ENCODE data around the gene STX18. TPM values are rescaled to one million over a fixed set of nuclear protein-coding genes. Genes with fewer than 3 reads are reported as not detected.

Gene STX18
- total and polyA plus RNA-seq, 2 of the 13 experiments (the other 11 are each of a cell fraction or from before 2014, with no cell fraction given) = 23.9 to 37.1 TPM

- TF ChIP-seq ZBTB44 (CRISPR knock-in tag; IDR thresholded peaks at IDR 0.05) (no peak), ARNT (IDR thresholded peaks at IDR 0.05) (no peak), GTF3A (CRISPR knock-in tag; conservative IDR thresholded peaks at IDR 0.05) (no peak), ZNF138 (CRISPR knock-in tag; IDR thresholded peaks at IDR 0.05; ENCODE audit: low read depth) (no peak), TEAD2 (CRISPR knock-in tag; IDR thresholded peaks at IDR 0.05) (no peak), PRDM15 (CRISPR knock-in tag; IDR thresholded peaks at IDR 0.05) (no peak), ATF3 (CRISPR knock-in tag; IDR thresholded peaks at IDR 0.05) (no peak), ZNF607 (CRISPR knock-in tag; IDR thresholded peaks at IDR 0.05; ENCODE audit: borderline replicate concordance) (no peak), ZNF512 (CRISPR knock-in tag; IDR thresholded peaks at IDR 0.05) (no peak), ZSCAN30 (CRISPR knock-in tag; IDR thresholded peaks at IDR 0.05) (no peak), E2F1 (CRISPR knock-in tag; IDR thresholded peaks at IDR 0.05) (no peak), ZNF160 (CRISPR knock-in tag; IDR thresholded peaks at IDR 0.05) (no peak), ZNF446 (CRISPR knock-in tag; IDR thresholded peaks at IDR 0.05) (no peak), ZNF784 (CRISPR knock-in tag; IDR thresholded peaks at IDR 0.05; ENCODE audit: borderline replicate concordance) (no peak), TERF1 (CRISPR knock-in tag; IDR thresholded peaks at IDR 0.05) (no peak), TBX3 (IDR thresholded peaks at IDR 0.05; ENCODE audit: borderline replicate concordance) (peak; percentile 85; the same call in 1 of the 2 replicates), ZMAT3 (CRISPR knock-in tag; conservative IDR thresholded peaks at IDR 0.05) (no peak), ZNF292 (CRISPR knock-in tag; IDR thresholded peaks at IDR 0.05; ENCODE audit: borderline replicate concordance, low read depth) (peak; percentile 58; the same call in 1 of the 2 replicates), ZSCAN12 (CRISPR knock-in tag; IDR thresholded peaks at IDR 0.05) (no peak), MZF1 (CRISPR knock-in tag; IDR thresholded peaks at IDR 0.05; ENCODE audit: borderline replicate concordance) (no peak), SP2 (CRISPR knock-in tag; IDR thresholded peaks at IDR 0.05) (no peak)
Observed at GRCh38 chr4:4486969-4487368, 54.9 kb downstream of the STX18 start (continued).

Data from HepG2 (cell line).